Measurements from ENCODE around the gene SLC22A16. TPM values are rescaled to one million over a fixed set of nuclear protein-coding genes. Genes with fewer than 3 reads are reported as not detected.

The SLC22A16 gene
- total and polyA plus RNA-seq, 2 of the 8 experiments (the other 6 are each of a cell fraction or from before 2014, with no cell fraction given) = not detected

GRCh38 chr6:110428153-110428552, 48.3 kb downstream of the SLC22A16 start:
- no peak overlapping the region for H3K23ac ChIP-seq (ENCODE audit: insufficient read length)
- no peak overlapping the region for H2AK5ac ChIP-seq (ENCODE audit: low read depth, low read length)
- H4K91ac ChIP-seq (replicated peaks; ENCODE audit: insufficient read length, low read length) = no peak overlapping the region
- no peaks in the 10 kb centered on the region for H3K79me1 ChIP-seq (ENCODE audit: low read depth, low read length)
- no peaks in the 10 kb centered on the region for H3K9me3 ChIP-seq (ENCODE audit: insufficient read depth in 2 of 2, low read depth in 1 of 2, low read length in 1 of 2)
- 100% methylated on average over 2 of the region's 2 CpGs; no CpG with 5 or more reads in 1 of the 2 experiments for WGBS, 2 experiments (ENCODE audit: extremely low coverage in 1 of 2, insufficient coverage in 1 of 2, insufficient read length in 1 of 2, insufficient replicate concordance in 2 of 2, low coverage in 1 of 2, low lambda C conversion rate in 2 of 2, missing lambda C conversion rate in 1 of 2)
- H3K27me3 ChIP-seq (replicated peaks in 1 of 4; ENCODE audit: control insufficient read depth in 3 of 4, extremely low read depth in 1 of 4, insufficient read depth in 3 of 4, low read length in 3 of 4) = no peaks in the 10 kb centered on the region
- H2BK5ac ChIP-seq (ENCODE audit: low read depth, low read length) = no peak overlapping the region
- peaks cover 3% of the 10 kb centered on the region; the same call in 1 of the 2 replicates for H3K23me2 ChIP-seq (ENCODE audit: low read depth, low read length)
- H3K56ac ChIP-seq (replicated peaks; ENCODE audit: insufficient read length, low read depth, low read length) = no peak overlapping the region
- H2BK20ac ChIP-seq (ENCODE audit: low read length) = no peak overlapping the region
- no peak overlapping the region for H2AFZ ChIP-seq (ENCODE audit: low read length)
- no peak overlapping the region for H3K4me3 ChIP-seq (ENCODE audit: extremely low read depth in 1 of 4, insufficient read depth in 2 of 4, low read depth in 3 of 4, low read length in 4 of 4)
- CTCF ChIA-PET (ENCODE audit: partially characterized antibody) = no interaction called here
- H3K27ac ChIP-seq (ENCODE audit: low read depth, low read length) = no peak overlapping the region
- H3K36me3 ChIP-seq (ENCODE audit: control insufficient read depth in 2 of 4, insufficient read depth in 4 of 4, low read length in 3 of 4) = no peaks in the 10 kb centered on the region
- POLR2A ChIA-PET (ENCODE audit: partially characterized antibody) = no interaction called here
- no peak overlapping the region for H2BK12ac ChIP-seq (ENCODE audit: low read depth, low read length)
- no peak overlapping the region for H2BK120ac ChIP-seq (replicated peaks; ENCODE audit: low read depth, low read length)
- H4K8ac ChIP-seq (ENCODE audit: extremely low read depth, insufficient read depth, low read length) = no peak overlapping the region
- no peak for FAIRE-seq
- H3K9ac ChIP-seq (replicated peaks in 1 of 4; ENCODE audit: extremely low read depth in 1 of 4, low read depth in 3 of 4, low read length in 3 of 4) = no peak overlapping the region; a peak in 1 of 7 replicates
- H2BK15ac ChIP-seq (ENCODE audit: low read length) = no peak overlapping the region
- no peaks in the 10 kb centered on the region for H4K20me1 ChIP-seq (replicated peaks in 1 of 2; ENCODE audit: control insufficient read depth in 1 of 2, insufficient read depth in 2 of 2, low read length in 2 of 2)
- H3K4me1 ChIP-seq (replicated peaks in 1 of 4; ENCODE audit: control insufficient read depth in 3 of 4, insufficient read depth in 4 of 4, low read length in 3 of 4) = peaks cover 0 to 2% (median 0%) of the 10 kb centered on the region in 4 experiments; a peak in 1 of 7 replicates
- H4K5ac ChIP-seq (ENCODE audit: insufficient read length, low read depth, low read length) = no peak overlapping the region
- H3K79me2 ChIP-seq (ENCODE audit: control insufficient read depth in 1 of 2, insufficient read depth in 2 of 2, low read length in 2 of 2) = no peaks in the 10 kb centered on the region
- no peak overlapping the region for H3K14ac ChIP-seq (ENCODE audit: insufficient read length)
- no peak overlapping the region for H3K18ac ChIP-seq (ENCODE audit: extremely low read depth, low read length)
- H3K4me2 ChIP-seq (ENCODE audit: insufficient read depth in 1 of 2, low read depth in 2 of 2, low read length in 2 of 2) = no peak overlapping the region
- no peak overlapping the region for H3K4ac ChIP-seq (replicated peaks; ENCODE audit: insufficient read length, low read depth, low read length)
- no peak for DNase-seq (ENCODE audit: low read depth in 1 of 2, low spot score in 2 of 2)
- TF ChIP-seq EGR1 (IDR thresholded peaks at IDR 0.05; ENCODE audit: borderline replicate concordance, low read depth, low read length) = no peak
- no peak for TF ChIP-seq EP300 (IDR thresholded peaks at IDR 0.05; ENCODE audit: borderline replicate concordance in 1 of 2, low read depth in 2 of 2, low read length in 2 of 2)
